ENCODE data around the gene MLF2. TPM values are rescaled to one million over a fixed set of nuclear protein-coding genes. Genes with fewer than 3 reads are reported as not detected.

The MLF2 gene
- total and polyA plus RNA-seq, 2 of the 13 experiments (the other 11 are each of a cell fraction or from before 2014, with no cell fraction given): 88.1 to 167 TPM

DNA sequence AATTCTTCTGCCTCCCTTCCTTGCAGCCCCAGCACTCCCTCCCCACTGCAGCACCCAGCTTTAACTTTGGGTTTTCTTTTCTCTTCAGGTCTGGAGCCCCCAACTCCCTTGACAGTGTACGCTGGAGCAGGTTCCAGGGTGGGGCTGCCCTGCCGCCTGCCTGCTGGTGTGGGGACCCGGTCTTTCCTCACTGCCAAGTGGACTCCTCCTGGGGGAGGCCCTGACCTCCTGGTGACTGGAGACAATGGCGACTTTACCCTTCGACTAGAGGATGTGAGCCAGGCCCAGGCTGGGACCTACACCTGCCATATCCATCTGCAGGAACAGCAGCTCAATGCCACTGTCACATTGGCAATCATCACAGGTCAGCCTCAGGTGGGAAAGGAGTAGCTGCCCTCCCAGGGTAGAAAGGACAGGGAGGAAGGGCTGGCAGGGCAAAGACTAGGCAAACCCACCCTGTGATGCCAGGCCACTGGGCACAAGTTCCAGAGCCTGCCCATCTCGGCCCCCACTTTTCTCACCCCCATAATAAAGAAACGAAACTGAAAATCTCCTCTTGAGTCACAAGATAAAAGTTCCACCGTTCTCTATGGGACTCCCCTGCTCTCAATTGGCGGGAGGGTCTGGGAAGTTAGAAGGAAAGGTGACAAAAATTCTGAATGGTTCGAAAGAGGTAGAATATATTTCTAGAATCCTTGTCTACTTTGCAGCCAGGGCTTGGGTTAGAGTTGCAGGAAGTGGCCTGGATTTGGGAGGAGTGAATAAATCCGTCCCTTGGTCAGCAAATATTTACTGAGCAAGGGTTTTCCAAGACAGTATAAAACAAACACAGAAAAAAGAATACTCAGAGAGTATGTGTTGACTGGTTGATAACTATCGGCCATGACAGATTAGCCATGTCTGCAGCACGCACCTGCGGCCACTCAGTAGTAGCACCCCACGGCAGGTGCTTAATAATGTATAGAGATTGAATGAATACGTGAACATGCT is 22.5 kb upstream of the MLF2 start (continued):
- TF ChIP-seq, protein P1, sequence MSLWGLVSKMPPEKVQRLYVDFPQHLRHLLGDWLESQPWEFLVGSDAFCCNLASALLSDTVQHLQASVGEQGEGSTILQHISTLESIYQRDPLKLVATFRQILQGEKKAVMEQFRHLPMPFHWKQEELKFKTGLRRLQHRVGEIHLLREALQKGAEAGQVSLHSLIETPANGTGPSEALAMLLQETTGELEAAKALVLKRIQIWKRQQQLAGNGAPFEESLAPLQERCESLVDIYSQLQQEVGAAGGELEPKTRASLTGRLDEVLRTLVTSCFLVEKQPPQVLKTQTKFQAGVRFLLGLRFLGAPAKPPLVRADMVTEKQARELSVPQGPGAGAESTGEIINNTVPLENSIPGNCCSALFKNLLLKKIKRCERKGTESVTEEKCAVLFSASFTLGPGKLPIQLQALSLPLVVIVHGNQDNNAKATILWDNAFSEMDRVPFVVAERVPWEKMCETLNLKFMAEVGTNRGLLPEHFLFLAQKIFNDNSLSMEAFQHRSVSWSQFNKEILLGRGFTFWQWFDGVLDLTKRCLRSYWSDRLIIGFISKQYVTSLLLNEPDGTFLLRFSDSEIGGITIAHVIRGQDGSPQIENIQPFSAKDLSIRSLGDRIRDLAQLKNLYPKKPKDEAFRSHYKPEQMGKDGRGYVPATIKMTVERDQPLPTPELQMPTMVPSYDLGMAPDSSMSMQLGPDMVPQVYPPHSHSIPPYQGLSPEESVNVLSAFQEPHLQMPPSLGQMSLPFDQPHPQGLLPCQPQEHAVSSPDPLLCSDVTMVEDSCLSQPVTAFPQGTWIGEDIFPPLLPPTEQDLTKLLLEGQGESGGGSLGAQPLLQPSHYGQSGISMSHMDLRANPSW (CRISPR knock-in tag; IDR thresholded peaks at IDR 0.05; ENCODE audit: borderline replicate concordance): no peak
- TF ChIP-seq, protein P2, sequence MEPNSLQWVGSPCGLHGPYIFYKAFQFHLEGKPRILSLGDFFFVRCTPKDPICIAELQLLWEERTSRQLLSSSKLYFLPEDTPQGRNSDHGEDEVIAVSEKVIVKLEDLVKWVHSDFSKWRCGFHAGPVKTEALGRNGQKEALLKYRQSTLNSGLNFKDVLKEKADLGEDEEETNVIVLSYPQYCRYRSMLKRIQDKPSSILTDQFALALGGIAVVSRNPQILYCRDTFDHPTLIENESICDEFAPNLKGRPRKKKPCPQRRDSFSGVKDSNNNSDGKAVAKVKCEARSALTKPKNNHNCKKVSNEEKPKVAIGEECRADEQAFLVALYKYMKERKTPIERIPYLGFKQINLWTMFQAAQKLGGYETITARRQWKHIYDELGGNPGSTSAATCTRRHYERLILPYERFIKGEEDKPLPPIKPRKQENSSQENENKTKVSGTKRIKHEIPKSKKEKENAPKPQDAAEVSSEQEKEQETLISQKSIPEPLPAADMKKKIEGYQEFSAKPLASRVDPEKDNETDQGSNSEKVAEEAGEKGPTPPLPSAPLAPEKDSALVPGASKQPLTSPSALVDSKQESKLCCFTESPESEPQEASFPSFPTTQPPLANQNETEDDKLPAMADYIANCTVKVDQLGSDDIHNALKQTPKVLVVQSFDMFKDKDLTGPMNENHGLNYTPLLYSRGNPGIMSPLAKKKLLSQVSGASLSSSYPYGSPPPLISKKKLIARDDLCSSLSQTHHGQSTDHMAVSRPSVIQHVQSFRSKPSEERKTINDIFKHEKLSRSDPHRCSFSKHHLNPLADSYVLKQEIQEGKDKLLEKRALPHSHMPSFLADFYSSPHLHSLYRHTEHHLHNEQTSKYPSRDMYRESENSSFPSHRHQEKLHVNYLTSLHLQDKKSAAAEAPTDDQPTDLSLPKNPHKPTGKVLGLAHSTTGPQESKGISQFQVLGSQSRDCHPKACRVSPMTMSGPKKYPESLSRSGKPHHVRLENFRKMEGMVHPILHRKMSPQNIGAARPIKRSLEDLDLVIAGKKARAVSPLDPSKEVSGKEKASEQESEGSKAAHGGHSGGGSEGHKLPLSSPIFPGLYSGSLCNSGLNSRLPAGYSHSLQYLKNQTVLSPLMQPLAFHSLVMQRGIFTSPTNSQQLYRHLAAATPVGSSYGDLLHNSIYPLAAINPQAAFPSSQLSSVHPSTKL (CRISPR knock-in tag; IDR thresholded peaks at IDR 0.05): peak; percentile 95
- no peak for TF ChIP-seq ZNF3 (CRISPR knock-in tag; IDR thresholded peaks at IDR 0.05)
- TF ChIP-seq SP1 (IDR thresholded peaks at IDR 0.05): no peak
- no peak for TF ChIP-seq SP1 (CRISPR knock-in tag; IDR thresholded peaks at IDR 0.05)
- TF ChIP-seq PCBP1 (IDR thresholded peaks at IDR 0.05; ENCODE audit: borderline replicate concordance, low read depth, low read length): no peak
- TF ChIP-seq, protein P3, sequence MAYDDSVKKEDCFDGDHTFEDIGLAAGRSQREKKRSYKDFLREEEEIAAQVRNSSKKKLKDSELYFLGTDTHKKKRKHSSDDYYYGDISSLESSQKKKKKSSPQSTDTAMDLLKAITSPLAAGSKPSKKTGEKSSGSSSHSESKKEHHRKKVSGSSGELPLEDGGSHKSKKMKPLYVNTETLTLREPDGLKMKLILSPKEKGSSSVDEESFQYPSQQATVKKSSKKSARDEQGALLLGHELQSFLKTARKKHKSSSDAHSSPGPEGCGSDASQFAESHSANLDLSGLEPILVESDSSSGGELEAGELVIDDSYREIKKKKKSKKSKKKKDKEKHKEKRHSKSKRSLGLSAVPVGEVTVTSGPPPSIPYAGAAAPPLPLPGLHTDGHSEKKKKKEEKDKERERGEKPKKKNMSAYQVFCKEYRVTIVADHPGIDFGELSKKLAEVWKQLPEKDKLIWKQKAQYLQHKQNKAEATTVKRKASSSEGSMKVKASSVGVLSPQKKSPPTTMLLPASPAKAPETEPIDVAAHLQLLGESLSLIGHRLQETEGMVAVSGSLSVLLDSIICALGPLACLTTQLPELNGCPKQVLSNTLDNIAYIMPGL (CRISPR knock-in tag; IDR thresholded peaks at IDR 0.05; ENCODE audit: borderline replicate concordance in 1 of 2, low read depth in 1 of 2): peak in 1 of 2 experiments; percentile 56; a peak in 1 of 4 replicates
- TF ChIP-seq RFXANK (CRISPR knock-in tag; IDR thresholded peaks at IDR 0.05): 0 out of 2 replicates have a peak, but pooled peaks have one; percentile 51
- TF ChIP-seq, protein P4, sequence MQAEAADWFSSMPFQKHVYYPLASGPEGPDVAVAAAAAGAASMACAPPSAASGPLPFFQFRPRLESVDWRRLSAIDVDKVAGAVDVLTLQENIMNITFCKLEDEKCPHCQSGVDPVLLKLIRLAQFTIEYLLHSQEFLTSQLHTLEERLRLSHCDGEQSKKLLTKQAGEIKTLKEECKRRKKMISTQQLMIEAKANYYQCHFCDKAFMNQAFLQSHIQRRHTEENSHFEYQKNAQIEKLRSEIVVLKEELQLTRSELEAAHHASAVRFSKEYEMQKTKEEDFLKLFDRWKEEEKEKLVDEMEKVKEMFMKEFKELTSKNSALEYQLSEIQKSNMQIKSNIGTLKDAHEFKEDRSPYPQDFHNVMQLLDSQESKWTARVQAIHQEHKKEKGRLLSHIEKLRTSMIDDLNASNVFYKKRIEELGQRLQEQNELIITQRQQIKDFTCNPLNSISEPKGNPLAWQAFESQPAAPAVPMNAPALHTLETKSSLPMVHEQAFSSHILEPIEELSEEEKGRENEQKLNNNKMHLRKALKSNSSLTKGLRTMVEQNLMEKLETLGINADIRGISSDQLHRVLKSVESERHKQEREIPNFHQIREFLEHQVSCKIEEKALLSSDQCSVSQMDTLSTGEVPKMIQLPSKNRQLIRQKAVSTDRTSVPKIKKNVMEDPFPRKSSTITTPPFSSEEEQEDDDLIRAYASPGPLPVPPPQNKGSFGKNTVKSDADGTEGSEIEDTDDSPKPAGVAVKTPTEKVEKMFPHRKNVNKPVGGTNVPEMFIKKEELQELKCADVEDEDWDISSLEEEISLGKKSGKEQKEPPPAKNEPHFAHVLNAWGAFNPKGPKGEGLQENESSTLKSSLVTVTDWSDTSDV (CRISPR knock-in tag; IDR thresholded peaks at IDR 0.05): no peak
- TF ChIP-seq RBM39 (IDR thresholded peaks at IDR 0.05; ENCODE audit: low read depth, low read length, poor library complexity, severe bottlenecking): no peak
- TF ChIP-seq, protein P5, sequence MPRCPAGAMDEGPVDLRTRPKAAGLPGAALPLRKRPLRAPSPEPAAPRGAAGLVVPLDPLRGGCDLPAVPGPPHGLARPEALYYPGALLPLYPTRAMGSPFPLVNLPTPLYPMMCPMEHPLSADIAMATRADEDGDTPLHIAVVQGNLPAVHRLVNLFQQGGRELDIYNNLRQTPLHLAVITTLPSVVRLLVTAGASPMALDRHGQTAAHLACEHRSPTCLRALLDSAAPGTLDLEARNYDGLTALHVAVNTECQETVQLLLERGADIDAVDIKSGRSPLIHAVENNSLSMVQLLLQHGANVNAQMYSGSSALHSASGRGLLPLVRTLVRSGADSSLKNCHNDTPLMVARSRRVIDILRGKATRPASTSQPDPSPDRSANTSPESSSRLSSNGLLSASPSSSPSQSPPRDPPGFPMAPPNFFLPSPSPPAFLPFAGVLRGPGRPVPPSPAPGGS (CRISPR knock-in tag; IDR thresholded peaks at IDR 0.05): 0 out of 2 replicates have a peak, but pooled peaks have one; percentile 28
- no peak for TF ChIP-seq FIP1L1 (IDR thresholded peaks at IDR 0.05; ENCODE audit: borderline replicate concordance, insufficient read depth, low read depth, low read length)
